GM23248 (cell line): ENCODE results near the gene VCL. TPM values are rescaled to one million over a fixed set of nuclear protein-coding genes. Genes with fewer than 3 reads are reported as not detected.

ENCODE experiments used
- DNase-seq: peaks from one replicate; pipeline ENCODE4 v3.0.0-alpha.2; 2015
- H2AFZ ChIP-seq: fragments of 200-600 bp; sonication (generic); 2 replicates; pipeline ENCODE4 v1.6.1; 2016; ENCODE audit warnings: antibody characterized with exemption
- H3F3A ChIP-seq: fragments of 200-600 bp; sonication (generic); 2 replicates; pipeline ENCODE4 v1.6.1; 2016; ENCODE audit warnings: mild to moderate bottlenecking, antibody characterized with exemption, mixed run types; ENCODE audit not compliant: insufficient read depth
- H3K27ac ChIP-seq: fragments of 200-600 bp; sonication (generic); 2 replicates; pipeline ENCODE4 v1.5.1; 2016; ENCODE audit warnings: mild to moderate bottlenecking
- H3K27me3 ChIP-seq: fragments of 200-600 bp; sonication (generic); replicated peaks from 2 replicates; pipeline ENCODE4 v1.6.1; 2016; ENCODE audit warnings: mild to moderate bottlenecking; ENCODE audit not compliant: insufficient read depth
- H3K36me3 ChIP-seq: fragments of 200-600 bp; sonication (generic); 2 replicates; pipeline ENCODE4 v1.6.1; 2016; ENCODE audit warnings: low read depth, mild to moderate bottlenecking
- H3K4me1 ChIP-seq: fragments of 200-600 bp; sonication (generic); 2 replicates; pipeline ENCODE4 v1.6.1; 2016; ENCODE audit warnings: mild to moderate bottlenecking; ENCODE audit not compliant: insufficient read depth
- H3K4me2 ChIP-seq: fragments of 200-600 bp; sonication (generic); one replicate; pipeline ENCODE4 v1.6.1; 2016; ENCODE audit warnings: mild to moderate bottlenecking; ENCODE audit not compliant: unreplicated experiment
- H3K4me3 ChIP-seq: fragments of 200-600 bp; sonication (generic); 2 replicates; pipeline ENCODE4 v1.5.1; 2016; ENCODE audit warnings: mild to moderate bottlenecking
- H3K79me2 ChIP-seq: fragments of 200-600 bp; sonication (generic); 2 replicates; pipeline ENCODE4 v1.6.1; 2016; ENCODE audit warnings: mild to moderate bottlenecking; ENCODE audit not compliant: insufficient read depth
- H3K9ac ChIP-seq: fragments of 200-600 bp; sonication (generic); 2 replicates; pipeline ENCODE4 v1.6.1; 2016; ENCODE audit warnings: mild to moderate bottlenecking
- H3K9me2 ChIP-seq: fragments of 200-600 bp; sonication (generic); 2 replicates; pipeline ENCODE4 v1.6.1; 2016; ENCODE audit warnings: mixed run types, mild to moderate bottlenecking, moderate library complexity; ENCODE audit not compliant: insufficient read depth
- H3K9me3 ChIP-seq: fragments of 200-600 bp; sonication (generic); one replicate; pipeline ENCODE4 v1.6.1; 2017; ENCODE audit warnings: low read depth
- H4K20me1 ChIP-seq: fragments of 200-600 bp; sonication (generic); 2 replicates; pipeline ENCODE4 v1.6.0; 2016; ENCODE audit not compliant: insufficient read depth
- EZH2 ChIP-seq: fragments of 200-600 bp; sonication (generic); IDR thresholded peaks from 2 replicates; pipeline ENCODE4 v1.6.1; 2018; ENCODE audit warnings: antibody characterized with exemption, mild to moderate bottlenecking; ENCODE audit not compliant: insufficient read depth, poor library complexity, severe bottlenecking
- EZH2phosphoT487 ChIP-seq: fragments of 200-600 bp; sonication (generic); IDR thresholded peaks from 2 replicates; pipeline ENCODE4 v1.6.1; 2018; ENCODE audit warnings: antibody characterized with exemption, moderate library complexity, mild to moderate bottlenecking, low read depth; ENCODE audit not compliant: insufficient read depth
- WGBS, 2 experiments: methylation state at CpG; one replicate each; pipeline ENCODE4 v1.1.6; 2015 to 2017; ENCODE audit warnings: low lambda C conversion rate in 2 of 2, low coverage in 1 of 2; ENCODE audit errors: missing lambda C conversion rate in 2 of 2; 5-methylcytosine and 5-hydroxymethylcytosine counted together
- in situ Hi-C: fragments of 300-500 bp; cut with MboI; formaldehyde crosslinking; loops from 2 replicates; pipeline ENCODE4 v1.15.0; 2020
- polyA plus RNA-seq: library from polyadenylated mRNA; unstranded; fragments of >200 nt; fragmentation: Nextera tagmentation; extraction: Ambion mirVana; gene quantifications from 2 replicates; pipeline ENCODE4 v1.2.1, GENCODE V29; 2016
- total RNA-seq: library from RNA; depleted of rRNA; stranded (reverse); fragments of >200 nt; shearing (Covaris generic); gene quantifications from 2 replicates; pipeline ENCODE4 v1.2.3, GENCODE V29; 2014

The VCL gene
- total and polyA plus RNA-seq, 2 experiments from 2014 or later = 177 to 235 TPM

DNA sequence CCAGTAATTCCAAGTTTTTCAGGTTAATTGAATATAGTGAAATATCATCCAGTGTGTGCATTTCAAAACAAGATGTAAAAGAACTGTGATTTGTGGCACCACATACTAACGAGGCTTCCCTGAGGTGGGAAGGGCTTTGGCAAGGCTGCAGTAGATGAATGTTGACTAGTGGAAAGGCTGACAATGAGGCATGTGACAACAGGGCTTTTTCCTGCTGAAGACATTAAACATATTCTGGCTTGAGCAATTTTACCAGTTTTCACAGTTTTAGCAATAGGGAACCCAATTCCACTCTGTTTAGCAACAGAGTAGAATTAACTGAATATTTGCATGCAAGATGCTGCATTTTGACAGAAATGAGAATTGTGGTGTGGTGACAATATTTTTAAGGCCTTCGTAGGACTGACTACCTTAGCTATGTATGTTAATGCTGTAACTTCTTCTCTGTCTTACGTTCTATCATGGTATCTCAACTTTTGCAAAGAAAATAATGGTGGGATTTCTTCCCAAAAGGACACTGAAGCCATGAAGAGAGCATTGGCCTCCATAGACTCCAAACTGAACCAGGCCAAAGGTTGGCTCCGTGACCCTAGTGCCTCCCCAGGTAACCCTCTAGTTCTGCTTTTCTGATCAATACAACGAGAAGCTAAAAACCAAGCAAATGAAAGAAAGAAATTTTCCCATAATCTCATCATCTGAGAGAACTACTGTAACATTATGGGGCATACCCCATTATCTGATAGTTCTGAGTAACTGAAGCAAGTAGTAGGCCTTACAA, 84.2 kb downstream of the VCL start:
- H3K27ac ChIP-seq = peak overlapping the region; percentile 3; the same call in 1 of the 2 replicates
- no peaks in the 10 kb centered on the region for H3K9me2 ChIP-seq
- no peak overlapping the region for H2AFZ ChIP-seq
- peak; percentile 50 for DNase-seq
- in situ Hi-C loops = loop anchor here (25.0 kb wide), 1 partner anchor 195 kb away; no protein-coding TSS in a partner anchor
- H3K27me3 ChIP-seq = no peaks in the 10 kb centered on the region
- TF ChIP-seq EZH2 (no peak), EZH2phosphoT487 (no peak)
- H3K4me2 ChIP-seq = no peak overlapping the region
- H3K9ac ChIP-seq = no peak overlapping the region
- peaks cover 46% of the 10 kb centered on the region for H3K36me3 ChIP-seq
- H3K4me3 ChIP-seq = no peak overlapping the region
- H3F3A ChIP-seq = peaks cover 71% of the 10 kb centered on the region
- peaks cover 8% of the 10 kb centered on the region; the same call in 1 of the 2 replicates for H4K20me1 ChIP-seq
- H3K4me1 ChIP-seq = peaks cover 49% of the 10 kb centered on the region
- H3K79me2 ChIP-seq = peaks cover 95% of the 10 kb centered on the region
- no peaks in the 10 kb centered on the region for H3K9me3 ChIP-seq
- WGBS, 2 experiments = 69 to 74% methylated on average over 5 of the region's 5 CpGs

DNA sequence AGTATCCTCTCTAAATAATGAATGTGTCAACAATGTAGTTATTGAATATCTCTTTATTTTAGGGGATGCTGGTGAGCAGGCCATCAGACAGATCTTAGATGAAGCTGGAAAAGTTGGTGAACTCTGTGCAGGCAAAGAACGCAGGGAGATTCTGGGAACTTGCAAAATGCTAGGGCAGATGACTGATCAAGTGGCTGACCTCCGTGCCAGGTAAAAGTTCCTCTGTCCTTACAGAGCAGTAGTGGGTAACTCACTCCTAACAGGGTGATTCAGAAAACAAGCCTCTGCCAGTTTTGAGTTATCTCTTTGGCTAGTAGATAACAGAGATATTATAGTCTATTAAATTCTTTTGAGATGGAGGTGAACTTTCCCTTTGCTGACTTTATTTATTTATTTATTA, 85.4 kb downstream of the VCL start:
- H2AFZ ChIP-seq = no peak overlapping the region
- in situ Hi-C loops = loop anchor here (25.0 kb wide), 1 partner anchor 196 kb away; no protein-coding TSS in a partner anchor
- TF ChIP-seq EZH2 = no peak
- TF ChIP-seq EZH2phosphoT487 = no peak
- peaks cover 93% of the 10 kb centered on the region for H3K79me2 ChIP-seq
- H3F3A ChIP-seq = peaks cover 63% of the 10 kb centered on the region
- no peak overlapping the region for H3K27ac ChIP-seq
- H3K36me3 ChIP-seq = peaks cover 47% of the 10 kb centered on the region
- no peak overlapping the region for H3K4me2 ChIP-seq
- H3K9me2 ChIP-seq = no peaks in the 10 kb centered on the region
- peaks cover 37% of the 10 kb centered on the region for H3K4me1 ChIP-seq
- peak; percentile 30 for DNase-seq
- H3K4me3 ChIP-seq = no peak overlapping the region
- H3K9ac ChIP-seq = no peak overlapping the region
- no peaks in the 10 kb centered on the region for H3K27me3 ChIP-seq
- H4K20me1 ChIP-seq = peaks cover 8% of the 10 kb centered on the region; the same call in 1 of the 2 replicates
- H3K9me3 ChIP-seq = no peaks in the 10 kb centered on the region
- 55 to 65% methylated on average over 2 of the region's 2 CpGs for WGBS, 2 experiments

DNA sequence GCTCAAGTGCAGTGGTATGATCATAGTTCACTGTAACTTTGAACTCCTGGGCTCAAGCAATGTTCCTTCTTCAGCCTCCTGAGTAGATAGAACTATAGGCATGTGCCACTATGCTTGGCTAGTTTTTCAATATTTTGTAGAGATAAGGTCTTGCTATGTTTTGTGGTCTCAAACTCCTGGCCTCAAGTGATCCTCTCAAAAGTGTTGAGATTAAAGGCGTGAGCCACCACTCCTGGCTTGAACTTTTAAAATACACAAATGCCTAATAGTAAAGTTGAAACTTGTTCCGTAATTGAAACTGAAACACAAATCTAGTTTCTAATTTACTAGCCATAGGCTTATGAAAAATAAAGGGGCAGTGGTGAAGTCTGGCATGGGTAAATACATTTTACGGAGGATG, 87.0 kb downstream of the VCL start:
- no peaks in the 10 kb centered on the region for H3K27me3 ChIP-seq
- H3K36me3 ChIP-seq = peaks cover 63% of the 10 kb centered on the region
- H3K9me2 ChIP-seq = no peaks in the 10 kb centered on the region
- no peak for DNase-seq
- H4K20me1 ChIP-seq = peaks cover 8% of the 10 kb centered on the region; the same call in 1 of the 2 replicates
- TF ChIP-seq EZH2 = no peak
- TF ChIP-seq EZH2phosphoT487 = no peak
- H3K9me3 ChIP-seq = no peaks in the 10 kb centered on the region
- H3F3A ChIP-seq = peaks cover 63% of the 10 kb centered on the region
- in situ Hi-C loops = loop anchor here (25.0 kb wide), 1 partner anchor 198 kb away; no protein-coding TSS in a partner anchor
- WGBS, 2 experiments = 97 to 99% methylated on average over 3 of the region's 3 CpGs
- H3K9ac ChIP-seq = no peak overlapping the region
- no peak overlapping the region for H3K27ac ChIP-seq
- H3K4me1 ChIP-seq = peaks cover 21% of the 10 kb centered on the region
- H2AFZ ChIP-seq = no peak overlapping the region
- H3K79me2 ChIP-seq = peaks cover 97% of the 10 kb centered on the region
- no peak overlapping the region for H3K4me2 ChIP-seq
- no peak overlapping the region for H3K4me3 ChIP-seq

DNA sequence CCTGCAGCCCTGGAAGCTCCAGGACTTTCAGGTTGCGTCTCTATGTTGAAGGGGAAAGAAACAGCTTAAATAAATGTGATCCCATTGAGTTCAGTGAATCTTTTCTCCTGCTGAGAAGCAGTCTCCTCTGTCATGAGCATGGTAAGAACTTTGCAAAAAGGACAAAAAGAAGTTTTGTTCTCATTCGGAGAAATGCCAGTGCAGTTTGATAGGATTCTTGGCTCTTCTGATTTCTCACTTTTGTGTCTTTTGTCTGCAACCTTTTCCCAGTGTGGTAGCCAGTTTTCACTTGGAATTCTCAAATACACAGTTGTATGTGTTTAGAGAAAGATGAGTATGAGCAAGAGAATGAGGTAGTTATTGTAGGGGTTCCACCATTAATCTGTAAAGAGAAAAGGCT, 88.4 kb downstream of the VCL start:
- peaks cover 7% of the 10 kb centered on the region; the same call in 1 of the 2 replicates for H3K4me1 ChIP-seq
- no peak overlapping the region for H3K4me2 ChIP-seq
- peaks cover 97% of the 10 kb centered on the region for H3K79me2 ChIP-seq
- no peak overlapping the region for H3K4me3 ChIP-seq
- H3F3A ChIP-seq = peaks cover 54% of the 10 kb centered on the region
- DNase-seq = no peak
- no peak for TF ChIP-seq EZH2
- no peak for TF ChIP-seq EZH2phosphoT487
- peaks cover 75% of the 10 kb centered on the region for H3K36me3 ChIP-seq
- WGBS, 2 experiments = 94 to 95% methylated on average over 2 of the region's 2 CpGs
- no peaks in the 10 kb centered on the region for H3K9me2 ChIP-seq
- no peaks in the 10 kb centered on the region for H3K9me3 ChIP-seq
- H3K27ac ChIP-seq = no peak overlapping the region
- in situ Hi-C loops = loop anchor here (25.0 kb wide), 1 partner anchor 199 kb away; no protein-coding TSS in a partner anchor
- H2AFZ ChIP-seq = no peak overlapping the region
- H3K27me3 ChIP-seq = no peaks in the 10 kb centered on the region
- H4K20me1 ChIP-seq = peaks cover 8% of the 10 kb centered on the region; the same call in 1 of the 2 replicates
- H3K9ac ChIP-seq = no peak overlapping the region
